Activated naive CD4-positive, alpha-beta T cell treated with anti-CD3 and anti-CD28 coated beads, Interleukin-2, amount 50 U/mL, for 16 hours (primary cell): Measurements from ENCODE around the gene ATP11C.
"Not testable (repeated sequence)": the region's sequence is repeated elsewhere in the genome, so short reads cannot be mapped to it uniquely, and the experiment has no call there.

Experiments
- DNase-seq: peaks from one replicate; pipeline ENCODE4 v3.0.0-alpha.2; 2020

The ATP11C gene

GRCh38 chrX:139932901-139933796 is at the start of gene ATP11C:
Gene ATP11C, minus strand, starts transcription at chrX:139933053. Its CDS starts 1,011 bp downstream, at chrX:139932042.
- DNase-seq, result peak; percentile 82

GRCh38 chrX:139974471-139974870 is 41.6 kb upstream of the ATP11C start:
- DNase-seq, result no peak

GRCh38 chrX:139972629-139973624 is 40.1 kb upstream of the ATP11C start:
- no peak for DNase-seq

- no peak for DNase-seq
These were observed 39.3 kb upstream of the ATP11C start for GRCh38 chrX:139972113-139972512.

- DNase-seq, result no peak
These were observed 38.5 kb upstream of the ATP11C start for GRCh38 chrX:139971394-139971749.

GRCh38 chrX:139969286-139969685 is 36.4 kb upstream of the ATP11C start:
- DNase-seq, result no peak

GRCh38 chrX:139967750-139968149 is 34.9 kb upstream of the ATP11C start:
- DNase-seq, result no peak

GRCh38 chrX:139967300-139967699 is 34.4 kb upstream of the ATP11C start:
- no peak for DNase-seq

- DNase-seq, result not testable (repeated sequence)
These were observed 33.3 kb upstream of the ATP11C start for GRCh38 chrX:139966159-139966558.

- no peak for DNase-seq
These were observed 32.6 kb upstream of the ATP11C start, which contains the start of gene CXorf66 for GRCh38 chrX:139965421-139965820. Gene CXorf66, minus strand, starts transcription at chrX:139965521. Its CDS starts 25 bp downstream, at chrX:139965496.

- DNase-seq, result not testable (repeated sequence)
These were observed 28.2 kb upstream of the ATP11C start for GRCh38 chrX:139961091-139961490.

GRCh38 chrX:139949703-139950102 is 16.9 kb upstream of the ATP11C start:
- DNase-seq, result no peak

- DNase-seq, result no peak
These were observed 12.2 kb upstream of the ATP11C start for GRCh38 chrX:139945075-139945474.

- no peak for DNase-seq
These were observed 3.4 kb upstream of the ATP11C start for GRCh38 chrX:139936259-139936658.

GRCh38 chrX:139933904-139934303 is 1.1 kb upstream of the ATP11C start:
- no peak for DNase-seq

- peak; percentile 42 for DNase-seq
These were observed 566 bp downstream of the ATP11C start for GRCh38 chrX:139932073-139932900.

GRCh38 chrX:139931646-139932072 is 1.2 kb downstream of the ATP11C start:
- DNase-seq, result no peak

GRCh38 chrX:139930916-139931645 is 1.8 kb downstream of the ATP11C start:
- peak; percentile 21 for DNase-seq

- DNase-seq, result no peak
These were observed 2.5 kb downstream of the ATP11C start for GRCh38 chrX:139930401-139930800.

GRCh38 chrX:139929876-139930275 is 3.0 kb downstream of the ATP11C start:
- no peak for DNase-seq

GRCh38 chrX:139924696-139925095 is 8.2 kb downstream of the ATP11C start:
- DNase-seq, result no peak
